HepG2 (cell line): Measurements from ENCODE around the gene RAD51D. TPM values are rescaled to one million over a fixed set of nuclear protein-coding genes. Genes with fewer than 3 reads are reported as not detected.

Source experiments
- ARHGAP35 ChIP-seq: sonication (generic); formaldehyde crosslinking; IDR thresholded peaks from 2 replicates; pipeline ENCODE4 v1.9.0; 2022; ENCODE audit warnings: mild to moderate bottlenecking, inconsistent platforms, moderate library complexity, missing genetic modification reagents, borderline replicate concordance
- CHCHD3 ChIP-seq: sonication (generic); formaldehyde crosslinking; IDR thresholded peaks from 2 replicates; pipeline ENCODE4 v1.8.0; 2022; ENCODE audit warnings: mild to moderate bottlenecking, missing genetic modification reagents, moderate library complexity
- KLF11 ChIP-seq: IDR thresholded peaks from 2 replicates; pipeline ENCODE4 v1.6.1; 2016; ENCODE audit warnings: missing compliant biosample characterization
- MBD4 ChIP-seq: IDR thresholded peaks from 2 replicates; pipeline ENCODE4 v1.6.1; 2012; ENCODE audit warnings: low read length, inconsistent platforms, borderline replicate concordance
- PHF21A ChIP-seq: sonication (generic); formaldehyde crosslinking; IDR thresholded peaks from 2 replicates; pipeline ENCODE4 v1.5.0; 2020; ENCODE audit warnings: mild to moderate bottlenecking, missing genetic modification reagents
- PRDM4 ChIP-seq: sonication (generic); formaldehyde crosslinking; IDR thresholded peaks from 2 replicates; pipeline ENCODE4 v1.9.0; 2021; ENCODE audit warnings: missing genetic modification reagents, borderline replicate concordance
- SETDB1 ChIP-seq: sonication (generic); formaldehyde crosslinking; IDR thresholded peaks from 2 replicates; pipeline ENCODE4 v1.5.1; 2020; ENCODE audit warnings: missing genetic modification reagents, mild to moderate bottlenecking, borderline replicate concordance
- SP4 ChIP-seq: sonication (generic); formaldehyde crosslinking; IDR thresholded peaks from 2 replicates; pipeline ENCODE4 v1.8.1; 2023; ENCODE audit warnings: mild to moderate bottlenecking, missing genetic modification reagents
- TEAD2 ChIP-seq: sonication (generic); formaldehyde crosslinking; IDR thresholded peaks from 2 replicates; pipeline ENCODE4 v1.9.0; 2021; ENCODE audit warnings: missing genetic modification reagents
- ZBTB46 ChIP-seq: sonication (generic); formaldehyde crosslinking; IDR thresholded peaks from 2 replicates; pipeline ENCODE4 v1.4.0; 2020; ENCODE audit warnings: mild to moderate bottlenecking, missing genetic modification reagents, borderline replicate concordance
- ZNF160 ChIP-seq: sonication (generic); formaldehyde crosslinking; IDR thresholded peaks from 2 replicates; pipeline ENCODE4 v1.8.0; 2022; ENCODE audit warnings: mild to moderate bottlenecking, inconsistent platforms, missing genetic modification reagents
- ZNF367 ChIP-seq: sonication (generic); formaldehyde crosslinking; IDR thresholded peaks from 2 replicates; pipeline ENCODE4 v1.4.0; 2020; ENCODE audit warnings: missing genetic modification reagents, borderline replicate concordance
- ZNF446 ChIP-seq: sonication (generic); formaldehyde crosslinking; IDR thresholded peaks from 2 replicates; pipeline ENCODE4 v1.5.0; 2020; ENCODE audit warnings: mild to moderate bottlenecking, missing genetic modification reagents
- ZNF549 ChIP-seq: sonication (generic); formaldehyde crosslinking; IDR thresholded peaks from 2 replicates; pipeline ENCODE4 v1.5.0; 2020; ENCODE audit warnings: missing genetic modification reagents
- ZNF598 ChIP-seq: sonication (generic); formaldehyde crosslinking; IDR thresholded peaks from 2 replicates; pipeline ENCODE4 v1.5.1; 2020; ENCODE audit warnings: mild to moderate bottlenecking, missing genetic modification reagents, borderline replicate concordance
- ZNF724P ChIP-seq: sonication (generic); formaldehyde crosslinking; IDR thresholded peaks from 2 replicates; pipeline ENCODE4 v1.8.0; 2022; ENCODE audit warnings: missing genetic modification reagents, borderline replicate concordance
- ZNF776 ChIP-seq: sonication (generic); formaldehyde crosslinking; IDR thresholded peaks from 2 replicates; pipeline ENCODE4 v1.4.0; 2020; ENCODE audit warnings: mild to moderate bottlenecking, missing genetic modification reagents
- ZUFSP ChIP-seq: sonication (generic); formaldehyde crosslinking; IDR thresholded peaks from 2 replicates; pipeline ENCODE4 v1.9.0; 2021; ENCODE audit warnings: missing genetic modification reagents, mild to moderate bottlenecking, borderline replicate concordance
- polyA plus RNA-seq, 8 experiments: library from polyadenylated mRNA; depleted of rRNA in 3 of 8; stranded (reverse) in 7 of 8; unstranded in 1 of 8; fragments of >200 nt; fragmentation: Illumina TruSeq in 4 of 8; extraction: Trizol in 4 of 8; gene quantifications; 2 replicates each; pipeline versions ENCODE4 v1.2.1 to v1.2.3, GENCODE V29; 2011 to 2016; ENCODE audit warnings: low read depth in 4 of 8, missing spikeins in 1 of 8, mixed read lengths in 1 of 8; ENCODE audit not compliant: insufficient read depth in 1 of 8
- total RNA-seq, 5 experiments: library from RNA; depleted of rRNA; stranded (reverse); fragments of >200 nt; fragmentation: Illumina TruSeq; extraction: Trizol; gene quantifications; 2 replicates each; pipeline ENCODE4 v1.2.3, GENCODE V29; 2016; ENCODE audit warnings: low read depth in 1 of 5
- TF ChIP-seq, protein P1 (sequence below): sonication (generic); formaldehyde crosslinking; IDR thresholded peaks from 2 replicates; pipeline ENCODE4 v1.8.0; 2022; ENCODE audit warnings: mild to moderate bottlenecking, missing genetic modification reagents, moderate library complexity
- TF ChIP-seq, protein P2 (sequence below): sonication (generic); formaldehyde crosslinking; IDR thresholded peaks from 2 replicates; pipeline ENCODE4 v1.5.0; 2020; ENCODE audit warnings: mild to moderate bottlenecking, missing genetic modification reagents

The RAD51D gene
- total and polyA plus RNA-seq, 2 of the 13 experiments (the other 11 are each of a cell fraction or from before 2014, with no cell fraction given), result 6.7 to 13.1 TPM

GRCh38 chr17:35079547-35080423 lies 39.9 kb downstream of the RAD51D start (continued):
- no peak for TF ChIP-seq ZNF598 (CRISPR knock-in tag)
- TF ChIP-seq KLF11 (CRISPR knock-in tag), result no peak
- TF ChIP-seq CHCHD3 (CRISPR knock-in tag), result no peak
- no peak for TF ChIP-seq ZNF446 (CRISPR knock-in tag)
- no peak for TF ChIP-seq ZBTB46 (CRISPR knock-in tag)
- no peak for TF ChIP-seq PRDM4 (CRISPR knock-in tag)
- no peak for TF ChIP-seq ZNF724P (CRISPR knock-in tag)
- TF ChIP-seq ZNF367, result no peak
- no peak for TF ChIP-seq TEAD2 (CRISPR knock-in tag)
- no peak for TF ChIP-seq MBD4
- no peak for TF ChIP-seq ZUFSP (CRISPR knock-in tag)
- no peak for TF ChIP-seq ZNF549 (CRISPR knock-in tag)
- no peak for TF ChIP-seq SETDB1 (CRISPR knock-in tag)
- TF ChIP-seq PHF21A (CRISPR knock-in tag), result no peak
- TF ChIP-seq, protein P1, sequence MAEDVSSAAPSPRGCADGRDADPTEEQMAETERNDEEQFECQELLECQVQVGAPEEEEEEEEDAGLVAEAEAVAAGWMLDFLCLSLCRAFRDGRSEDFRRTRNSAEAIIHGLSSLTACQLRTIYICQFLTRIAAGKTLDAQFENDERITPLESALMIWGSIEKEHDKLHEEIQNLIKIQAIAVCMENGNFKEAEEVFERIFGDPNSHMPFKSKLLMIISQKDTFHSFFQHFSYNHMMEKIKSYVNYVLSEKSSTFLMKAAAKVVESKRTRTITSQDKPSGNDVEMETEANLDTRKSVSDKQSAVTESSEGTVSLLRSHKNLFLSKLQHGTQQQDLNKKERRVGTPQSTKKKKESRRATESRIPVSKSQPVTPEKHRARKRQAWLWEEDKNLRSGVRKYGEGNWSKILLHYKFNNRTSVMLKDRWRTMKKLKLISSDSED, result no peak
- TF ChIP-seq, protein P2, sequence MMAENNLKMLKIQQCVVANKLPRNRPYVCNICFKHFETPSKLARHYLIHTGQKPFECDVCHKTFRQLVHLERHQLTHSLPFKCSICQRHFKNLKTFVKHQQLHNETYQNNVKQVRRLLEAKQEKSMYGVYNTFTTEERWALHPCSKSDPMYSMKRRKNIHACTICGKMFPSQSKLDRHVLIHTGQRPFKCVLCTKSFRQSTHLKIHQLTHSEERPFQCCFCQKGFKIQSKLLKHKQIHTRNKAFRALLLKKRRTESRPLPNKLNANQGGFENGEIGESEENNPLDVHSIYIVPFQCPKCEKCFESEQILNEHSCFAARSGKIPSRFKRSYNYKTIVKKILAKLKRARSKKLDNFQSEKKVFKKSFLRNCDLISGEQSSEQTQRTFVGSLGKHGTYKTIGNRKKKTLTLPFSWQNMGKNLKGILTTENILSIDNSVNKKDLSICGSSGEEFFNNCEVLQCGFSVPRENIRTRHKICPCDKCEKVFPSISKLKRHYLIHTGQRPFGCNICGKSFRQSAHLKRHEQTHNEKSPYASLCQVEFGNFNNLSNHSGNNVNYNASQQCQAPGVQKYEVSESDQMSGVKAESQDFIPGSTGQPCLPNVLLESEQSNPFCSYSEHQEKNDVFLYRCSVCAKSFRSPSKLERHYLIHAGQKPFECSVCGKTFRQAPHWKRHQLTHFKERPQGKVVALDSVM (CRISPR knock-in tag), result no peak
- no peak for TF ChIP-seq ARHGAP35 (CRISPR knock-in tag)
- TF ChIP-seq ZNF160, result no peak
- TF ChIP-seq SP4 (CRISPR knock-in tag), result no peak
- TF ChIP-seq ZNF776 (CRISPR knock-in tag), result no peak
